GM12875 (cell line): ENCODE measurements around the gene GALNT16.
A peak's percentile ranks its signal among the peaks of the same experiment; 100 is the strongest.

Source experiments
- H3K4me3 ChIP-seq: one replicate; pipeline ENCODE4 v1.5.1; 2011; ENCODE audit warnings: low read depth, low read length, control low read depth
- TF ChIP-seq, protein P1 (sequence below): IDR thresholded peaks from 2 replicates; pipeline ENCODE4 v1.5.1; 2011; ENCODE audit warnings: low read depth, mild to moderate bottlenecking, control low read depth, inconsistent platforms, low read length, moderate library complexity, borderline replicate concordance; ENCODE audit not compliant: insufficient read depth

GALNT16 gene

GRCh38 chr14:69398053-69398817 lies 138.3 kb downstream of the GALNT16 start, which contains the start of the genes ERH and SLC39A9:
ERH (minus strand) TSS chr14:69398299; CDS start chr14:69398233, 66 bp downstream.
SLC39A9 (plus strand) TSS chr14:69398692; CDS start chr14:69399370, 678 bp downstream.
- TF ChIP-seq, protein P1, sequence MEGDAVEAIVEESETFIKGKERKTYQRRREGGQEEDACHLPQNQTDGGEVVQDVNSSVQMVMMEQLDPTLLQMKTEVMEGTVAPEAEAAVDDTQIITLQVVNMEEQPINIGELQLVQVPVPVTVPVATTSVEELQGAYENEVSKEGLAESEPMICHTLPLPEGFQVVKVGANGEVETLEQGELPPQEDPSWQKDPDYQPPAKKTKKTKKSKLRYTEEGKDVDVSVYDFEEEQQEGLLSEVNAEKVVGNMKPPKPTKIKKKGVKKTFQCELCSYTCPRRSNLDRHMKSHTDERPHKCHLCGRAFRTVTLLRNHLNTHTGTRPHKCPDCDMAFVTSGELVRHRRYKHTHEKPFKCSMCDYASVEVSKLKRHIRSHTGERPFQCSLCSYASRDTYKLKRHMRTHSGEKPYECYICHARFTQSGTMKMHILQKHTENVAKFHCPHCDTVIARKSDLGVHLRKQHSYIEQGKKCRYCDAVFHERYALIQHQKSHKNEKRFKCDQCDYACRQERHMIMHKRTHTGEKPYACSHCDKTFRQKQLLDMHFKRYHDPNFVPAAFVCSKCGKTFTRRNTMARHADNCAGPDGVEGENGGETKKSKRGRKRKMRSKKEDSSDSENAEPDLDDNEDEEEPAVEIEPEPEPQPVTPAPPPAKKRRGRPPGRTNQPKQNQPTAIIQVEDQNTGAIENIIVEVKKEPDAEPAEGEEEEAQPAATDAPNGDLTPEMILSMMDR, result no peak
- H3K4me3 ChIP-seq, result peak within 1 kb of the TSS; percentile 96

DNA sequence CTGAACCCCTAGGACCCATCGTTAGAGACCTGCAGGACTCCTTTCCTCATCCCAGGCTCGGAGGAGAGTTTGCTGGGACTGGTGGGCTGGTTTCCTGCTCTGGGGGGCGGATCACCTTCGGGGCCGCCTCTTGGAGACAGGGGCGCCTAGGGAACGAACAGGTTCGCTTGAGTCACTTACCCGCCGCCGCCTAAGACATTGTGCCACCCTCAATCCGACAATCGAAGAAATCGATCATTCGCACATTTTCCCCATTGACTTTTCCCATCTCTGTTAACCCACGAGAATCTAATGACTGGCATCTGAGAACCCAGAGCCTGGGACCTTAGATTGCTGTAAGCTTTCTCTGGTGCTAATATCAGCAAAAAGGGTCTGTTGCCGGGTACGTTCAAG lies 138.9 kb downstream of the GALNT16 start:
- TF ChIP-seq, protein P1, result no peak
- peak overlapping the region; percentile 96 for H3K4me3 ChIP-seq

- TF ChIP-seq, protein P1, result no peak
- peak overlapping the region; percentile 17 for H3K4me3 ChIP-seq
These were observed 139.8 kb downstream of the GALNT16 start for GRCh38 chr14:69399750-69400149.

GRCh38 chr14:69400154-69400553 lies 140.2 kb downstream of the GALNT16 start:
- no peak overlapping the region for H3K4me3 ChIP-seq

DNA sequence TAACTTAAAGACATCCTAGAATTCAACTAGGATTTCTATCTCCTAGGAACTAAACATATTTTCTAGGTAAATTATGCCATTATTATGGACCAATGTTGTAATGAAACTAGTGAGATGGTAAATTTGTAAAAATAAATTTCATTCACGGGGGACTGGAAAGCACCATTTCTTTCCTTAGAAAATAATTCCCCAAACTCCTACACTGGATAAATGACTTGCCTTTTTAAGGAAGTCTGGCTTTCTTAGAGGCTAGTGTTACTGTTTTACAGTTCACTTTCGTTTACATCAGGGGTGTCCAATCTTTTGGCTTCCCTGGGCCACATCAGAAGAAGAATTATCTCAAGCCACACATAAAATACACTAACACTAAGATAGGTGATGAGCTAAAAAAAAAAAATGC lies 141.9 kb downstream of the GALNT16 start:
- no peak overlapping the region for H3K4me3 ChIP-seq
- TF ChIP-seq, protein P1, result no peak

More at GRCh38 chr14:69400154-69400553, 140.2 kb downstream of the GALNT16 start:
- TF ChIP-seq, protein P1, result no peak

DNA sequence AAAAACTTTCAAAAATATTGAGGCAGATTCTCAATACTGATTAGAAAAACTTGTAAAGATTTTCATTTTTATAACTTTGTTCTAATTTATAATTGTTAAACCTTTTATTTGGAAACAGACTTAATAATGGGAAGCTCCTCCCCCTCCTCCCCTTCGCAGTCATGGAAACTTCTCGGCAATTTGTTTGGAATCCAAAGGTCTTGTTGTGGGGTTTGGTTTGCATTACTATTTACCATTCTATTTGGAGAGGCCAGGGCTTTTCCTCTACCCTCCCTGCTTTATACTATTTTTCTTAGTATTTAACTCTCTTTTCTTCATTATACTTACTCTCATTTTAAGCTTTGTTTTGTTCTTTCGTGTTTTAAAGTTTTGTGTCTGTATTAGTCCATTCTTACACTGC lies 144.5 kb downstream of the GALNT16 start:
- H3K4me3 ChIP-seq, result no peak overlapping the region
- TF ChIP-seq, protein P1, result no peak

GRCh38 chr14:69404883-69405282 lies 144.9 kb downstream of the GALNT16 start:
- TF ChIP-seq, protein P1, result no peak

More at GRCh38 chr14:69404883-69405282, 144.9 kb downstream of the GALNT16 start:
- H3K4me3 ChIP-seq, result no peak overlapping the region
